Endothelial cell (in vitro differentiated cells): ENCODE data around the gene POLR1A. TPM values are rescaled to one million over a fixed set of nuclear protein-coding genes. Genes with fewer than 3 reads are reported as not detected.
"Not testable (repeated sequence)": the region's sequence is repeated elsewhere in the genome, so short reads cannot be mapped to it uniquely, and the experiment has no call there.

Source experiments
- DNase-seq: peaks from one replicate; pipeline ENCODE4 v3.0.0; 2021; ENCODE audit warnings: low spot score
- H3K27ac Mint-ChIP-seq: one replicate; pipeline ENCODE4 v1.8.0; 2021; ENCODE audit warnings: mixed read lengths, inconsistent platforms; ENCODE audit not compliant: unreplicated experiment
- H3K27me3 Mint-ChIP-seq: one replicate; pipeline ENCODE4 v1.8.0; 2021; ENCODE audit warnings: mild to moderate bottlenecking, moderate library complexity, mixed read lengths, inconsistent platforms; ENCODE audit not compliant: unreplicated experiment
- H3K36me3 Mint-ChIP-seq: one replicate; pipeline ENCODE4 v1.8.0; 2021; ENCODE audit warnings: mild to moderate bottlenecking, low read depth, mixed read lengths, inconsistent platforms; ENCODE audit not compliant: unreplicated experiment
- H3K4me1 Mint-ChIP-seq: one replicate; pipeline ENCODE4 v1.8.0; 2021; ENCODE audit warnings: mild to moderate bottlenecking, mixed read lengths, inconsistent platforms; ENCODE audit not compliant: unreplicated experiment
- H3K4me3 Mint-ChIP-seq: one replicate; pipeline ENCODE4 v1.8.0; 2021; ENCODE audit warnings: mild to moderate bottlenecking, mixed read lengths, inconsistent platforms; ENCODE audit not compliant: unreplicated experiment
- H3K9me3 Mint-ChIP-seq: one replicate; pipeline ENCODE4 v1.8.0; 2021; ENCODE audit warnings: mixed read lengths, inconsistent platforms; ENCODE audit not compliant: unreplicated experiment
- total RNA-seq: library from RNA; stranded (reverse); fragmentation: NEBNext Ultra II Directional; extraction: Animal tissue kit (Norgen Biotek cat#: 25700); gene quantifications from one replicate; pipeline ENCODE4 v1.2.1, GENCODE V29; 2021; ENCODE audit not compliant: unreplicated experiment
- TF ChIP-seq, protein P1 (sequence below): fragments of 200-600 bp; sonication (generic); IDR thresholded peaks from one replicate; pipeline ENCODE4 v1.5.0; 2021; ENCODE audit warnings: antibody characterized with exemption; ENCODE audit not compliant: unreplicated experiment

The POLR1A gene
- total RNA-seq, 1 donor from 2014 or later = 30.4 TPM

- TF ChIP-seq, protein P1, sequence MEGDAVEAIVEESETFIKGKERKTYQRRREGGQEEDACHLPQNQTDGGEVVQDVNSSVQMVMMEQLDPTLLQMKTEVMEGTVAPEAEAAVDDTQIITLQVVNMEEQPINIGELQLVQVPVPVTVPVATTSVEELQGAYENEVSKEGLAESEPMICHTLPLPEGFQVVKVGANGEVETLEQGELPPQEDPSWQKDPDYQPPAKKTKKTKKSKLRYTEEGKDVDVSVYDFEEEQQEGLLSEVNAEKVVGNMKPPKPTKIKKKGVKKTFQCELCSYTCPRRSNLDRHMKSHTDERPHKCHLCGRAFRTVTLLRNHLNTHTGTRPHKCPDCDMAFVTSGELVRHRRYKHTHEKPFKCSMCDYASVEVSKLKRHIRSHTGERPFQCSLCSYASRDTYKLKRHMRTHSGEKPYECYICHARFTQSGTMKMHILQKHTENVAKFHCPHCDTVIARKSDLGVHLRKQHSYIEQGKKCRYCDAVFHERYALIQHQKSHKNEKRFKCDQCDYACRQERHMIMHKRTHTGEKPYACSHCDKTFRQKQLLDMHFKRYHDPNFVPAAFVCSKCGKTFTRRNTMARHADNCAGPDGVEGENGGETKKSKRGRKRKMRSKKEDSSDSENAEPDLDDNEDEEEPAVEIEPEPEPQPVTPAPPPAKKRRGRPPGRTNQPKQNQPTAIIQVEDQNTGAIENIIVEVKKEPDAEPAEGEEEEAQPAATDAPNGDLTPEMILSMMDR = no peak
- peaks cover 3% of the 10 kb centered on the region for H3K4me1 Mint-ChIP-seq
- H3K27me3 Mint-ChIP-seq = peaks cover 2% of the 10 kb centered on the region
- no peak for DNase-seq
- peaks cover 1% of the 10 kb centered on the region for H3K36me3 Mint-ChIP-seq
- H3K9me3 Mint-ChIP-seq = no peaks in the 10 kb centered on the region
- H3K4me3 Mint-ChIP-seq = no peak overlapping the region
- no peak overlapping the region for H3K27ac Mint-ChIP-seq
Observed at GRCh38 chr2:85994897-85995647, 110.6 kb downstream of the POLR1A start.

GRCh38 chr2:85994421-85994777 is 111.3 kb downstream of the POLR1A start:
- DNase-seq = no peak
- Mint-ChIP-seq H3K9me3 (no peaks in the 10 kb centered on the region), H3K36me3 (no peaks in the 10 kb centered on the region), H3K4me3 (no peak overlapping the region), H3K4me1 (peaks cover 2% of the 10 kb centered on the region), H3K27me3 (no peaks in the 10 kb centered on the region), H3K27ac (no peak overlapping the region)
- TF ChIP-seq, protein P1 = no peak

- TF ChIP-seq, protein P1 = no peak
- no peak overlapping the region for H3K27ac Mint-ChIP-seq
Observed at GRCh38 chr2:85992611-85993010, 113.1 kb downstream of the POLR1A start.

GRCh38 chr2:85992053-85992452 is 113.6 kb downstream of the POLR1A start:
- not testable (repeated sequence) for H3K4me1 Mint-ChIP-seq, H3K27me3 Mint-ChIP-seq, H3K9me3 Mint-ChIP-seq, H3K4me3 Mint-ChIP-seq, DNase-seq, H3K27ac Mint-ChIP-seq, H3K36me3 Mint-ChIP-seq

More at GRCh38 chr2:85992611-85993010, 113.1 kb downstream of the POLR1A start:
- Mint-ChIP-seq H3K4me3 (no peak overlapping the region), H3K9me3 (no peaks in the 10 kb centered on the region), H3K4me1 (peaks cover 2% of the 10 kb centered on the region), H3K36me3 (no peaks in the 10 kb centered on the region), H3K27me3 (no peaks in the 10 kb centered on the region)
- no peak for DNase-seq

DNA sequence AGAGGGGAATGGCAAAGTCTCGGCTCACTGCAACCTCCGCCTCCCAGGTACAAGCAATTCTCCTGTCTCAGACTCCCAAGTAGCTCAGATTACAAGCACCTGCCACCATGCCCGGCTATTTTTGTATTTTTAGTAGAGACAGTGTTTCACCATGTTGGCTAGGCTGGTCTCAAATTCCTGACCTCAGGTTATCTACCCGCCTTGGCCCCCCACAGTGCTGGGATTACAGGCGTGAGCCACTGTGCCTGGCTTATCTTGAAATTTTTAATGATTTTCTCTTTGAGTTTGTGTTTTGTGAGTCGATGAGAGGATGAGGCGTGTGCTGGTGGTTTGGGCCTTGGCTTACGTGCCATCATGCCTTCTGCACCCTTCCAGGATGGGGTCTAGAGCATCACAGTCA is 115.6 kb downstream of the POLR1A start:
- Mint-ChIP-seq H3K27ac (no peak overlapping the region), H3K4me3 (no peak overlapping the region), H3K27me3 (no peaks in the 10 kb centered on the region), H3K4me1 (no peaks in the 10 kb centered on the region), H3K36me3 (peaks cover 4% of the 10 kb centered on the region), H3K9me3 (no peaks in the 10 kb centered on the region)
- TF ChIP-seq, protein P1 = no peak
- DNase-seq = no peak
